ENCODE measurements around the gene TFDP1.

The TFDP1 gene

GRCh38 chr13:113666951-113667701 is 82.6 kb downstream of the TFDP1 start, which contains the start of gene GRK1:
Gene GRK1 (plus strand): TSS chr13:113667219. CDS start chr13:113667387, 168 bp downstream.
- DNase-seq (ENCODE audit: low spot score) = no peak

GRCh38 chr13:113667771-113668490 is 83.4 kb downstream of the TFDP1 start:
- no peak for DNase-seq (ENCODE audit: low spot score)

- no peak for DNase-seq (ENCODE audit: low spot score)
Measured at GRCh38 chr13:113668491-113668971, 84.0 kb downstream of the TFDP1 start.

GRCh38 chr13:113669231-113669754 is 84.7 kb downstream of the TFDP1 start:
- DNase-seq (ENCODE audit: low spot score) = no peak

- DNase-seq (ENCODE audit: low spot score) = no peak
Measured at GRCh38 chr13:113669755-113670341, 85.3 kb downstream of the TFDP1 start.

- no peak for DNase-seq (ENCODE audit: low spot score)
Measured at GRCh38 chr13:113670541-113670940, 86.0 kb downstream of the TFDP1 start.

- DNase-seq (ENCODE audit: low spot score) = no peak
Measured at GRCh38 chr13:113671066-113672001, 86.8 kb downstream of the TFDP1 start.

- no peak for DNase-seq (ENCODE audit: low spot score)
Measured at GRCh38 chr13:113672002-113672651, 87.6 kb downstream of the TFDP1 start.
